CD14-positive monocyte (primary cell): ENCODE measurements around the gene PRKG2. TPM values are rescaled to one million over a fixed set of nuclear protein-coding genes. Genes with fewer than 3 reads are reported as not detected.

Experiments used
- DNase-seq, 3 donors: peaks; one replicate each; pipeline ENCODE4 v3.0.0-alpha.2; 2011 to 2022
- H2AFZ ChIP-seq: 2 replicates; pipeline ENCODE4 v1.6.0; 2012; ENCODE audit warnings: mild to moderate bottlenecking, low read depth, low read length, inconsistent platforms; ENCODE audit not compliant: insufficient read depth, poor library complexity, severe bottlenecking
- H3K27ac ChIP-seq, 2 donors: 1 replicate in 1 of 2; 2 replicates in 1 of 2; pipeline ENCODE4 v1.5.1; 2012 to 2013; ENCODE audit warnings: low read length in 2 of 2, control low read depth in 1 of 2, inconsistent platforms in 1 of 2, low read depth in 1 of 2, mild to moderate bottlenecking in 1 of 2
- H3K27me3 ChIP-seq, 2 donors: one replicate each; pipeline versions ENCODE4 v1.6.0 to v1.6.1; 2011 to 2013; ENCODE audit warnings: low read length in 2 of 2; ENCODE audit not compliant: control insufficient read depth in 2 of 2, insufficient read depth in 2 of 2
- H3K36me3 ChIP-seq, 2 donors: replicated peaks in 1 of 2; 1 replicate in 1 of 2; 2 replicates in 1 of 2; pipeline versions ENCODE4 v1.5.1 to v1.6.1; 2012 to 2013; ENCODE audit warnings: low read length in 2 of 2, control low read depth in 1 of 2, inconsistent platforms in 1 of 2, mild to moderate bottlenecking in 1 of 2; ENCODE audit not compliant: insufficient read depth in 2 of 2, control insufficient read depth in 1 of 2
- H3K4me1 ChIP-seq, 2 donors: 1 replicate in 1 of 2; 2 replicates in 1 of 2; pipeline versions ENCODE4 v1.5.1 to v1.6.1; 2012 to 2013; ENCODE audit warnings: low read length in 2 of 2, control low read depth in 1 of 2, inconsistent platforms in 1 of 2, mild to moderate bottlenecking in 1 of 2, moderate library complexity in 1 of 2; ENCODE audit not compliant: insufficient read depth in 2 of 2, control insufficient read depth in 1 of 2
- H3K4me2 ChIP-seq: replicated peaks from 2 replicates; pipeline ENCODE3; 2012; ENCODE audit warnings: low read length, moderate library complexity, mild to moderate bottlenecking; ENCODE audit not compliant: poor library complexity, severe bottlenecking; ENCODE audit errors: extremely low read depth
- H3K4me3 ChIP-seq, 3 experiments: fragments of 200-600 bp in 1 of 3; sonication (generic) in 1 of 3; replicated peaks in 1 of 3; 1 replicate in 2 of 3; 2 replicates in 1 of 3; pipeline ENCODE4 v1.5.1; 2011 to 2013; ENCODE audit warnings: low read length in 3 of 3, mild to moderate bottlenecking in 3 of 3, control low read depth in 2 of 3, low read depth in 2 of 3, inconsistent platforms in 1 of 3, moderate library complexity in 1 of 3
- H3K79me2 ChIP-seq: 2 replicates; pipeline ENCODE4 v1.6.0; 2012; ENCODE audit warnings: mild to moderate bottlenecking, control low read depth, inconsistent platforms, low read length, moderate library complexity; ENCODE audit not compliant: insufficient read depth
- H3K9ac ChIP-seq: 2 replicates; pipeline ENCODE4 v1.6.0; 2017; ENCODE audit warnings: low read length, mild to moderate bottlenecking; ENCODE audit not compliant: insufficient read depth, poor library complexity, severe bottlenecking
- H3K9me3 ChIP-seq, 2 donors: replicated peaks in 1 of 2; 1 replicate in 1 of 2; 2 replicates in 1 of 2; pipeline versions ENCODE4 v1.5.1 to v1.6.1; 2012 to 2013; ENCODE audit warnings: low read length in 2 of 2, control low read depth in 1 of 2; ENCODE audit not compliant: control insufficient read depth in 1 of 2, insufficient read depth in 1 of 2
- H4K20me1 ChIP-seq: 2 replicates; pipeline ENCODE4 v1.6.0; 2012; ENCODE audit warnings: mild to moderate bottlenecking, low read length, control low read depth, moderate library complexity; ENCODE audit not compliant: insufficient read depth
- H3K27ac Mint-ChIP-seq, 7 donors: one replicate each; pipeline ENCODE4 v1.8.0; 2020; ENCODE audit warnings: mild to moderate bottlenecking in 7 of 7, mixed read lengths in 7 of 7, moderate library complexity in 6 of 7, inconsistent platforms in 2 of 7
- H3K27me3 Mint-ChIP-seq, 3 donors: one replicate each; pipeline ENCODE4 v1.8.0; 2021 to 2022; ENCODE audit warnings: low read depth in 3 of 3, mild to moderate bottlenecking in 3 of 3, mixed read lengths in 3 of 3, moderate library complexity in 3 of 3, inconsistent platforms in 1 of 3
- H3K36me3 Mint-ChIP-seq, 2 donors: one replicate each; pipeline ENCODE4 v1.8.0; 2020; ENCODE audit warnings: mixed read lengths in 2 of 2, inconsistent platforms in 1 of 2, mild to moderate bottlenecking in 1 of 2
- H3K4me1 Mint-ChIP-seq: one replicate; pipeline ENCODE4 v1.8.0; 2020; ENCODE audit warnings: mild to moderate bottlenecking, mixed read lengths
- H3K4me3 Mint-ChIP-seq, 2 donors: one replicate each; pipeline ENCODE4 v1.8.0; 2020; ENCODE audit warnings: mild to moderate bottlenecking in 2 of 2, mixed read lengths in 2 of 2, moderate library complexity in 1 of 2
- H3K9me3 Mint-ChIP-seq, 7 donors: one replicate each; pipeline ENCODE4 v1.8.0; 2020 to 2022; ENCODE audit warnings: mixed read lengths in 7 of 7, mild to moderate bottlenecking in 6 of 7, moderate library complexity in 6 of 7, inconsistent platforms in 2 of 7
- WGBS: methylation state at CpG from one replicate; pipeline ENCODE4 v1.1.5; 2013; ENCODE audit warnings: missing lambda C conversion rate; ENCODE audit not compliant: insufficient coverage; 5-methylcytosine and 5-hydroxymethylcytosine counted together
- intact Hi-C, 2 donors: fragments of 100-400 bp; cut with micrococcal nuclease; formaldehyde crosslinking; loops; one replicate each; pipeline versions ENCODE4 v1.15.0 to v1.15.1; 2023
- polyA plus RNA-seq, 3 donors: library from polyadenylated mRNA; depleted of rRNA in 1 of 3; unstranded in 2 of 3; stranded (reverse) in 1 of 3; fragments of 300-500 nt in 2 of 3; fragments of >200 nt in 1 of 3; fragmentation: Illumina TruSeq in 2 of 3; gene quantifications; 1 replicate in 2 of 3; 2 replicates in 1 of 3; pipeline ENCODE4 v1.2.3, GENCODE V29; 2012 to 2021
- TF ChIP-seq, protein P1 (sequence below): fragments of 200-600 bp; IDR thresholded peaks from one replicate; pipeline ENCODE4 v1.8.0; 2022; ENCODE audit warnings: antibody characterized with exemption, mild to moderate bottlenecking

The PRKG2 gene
- polyA plus RNA-seq, 3 donors = 0.10 TPM; not detected in 2

DNA sequence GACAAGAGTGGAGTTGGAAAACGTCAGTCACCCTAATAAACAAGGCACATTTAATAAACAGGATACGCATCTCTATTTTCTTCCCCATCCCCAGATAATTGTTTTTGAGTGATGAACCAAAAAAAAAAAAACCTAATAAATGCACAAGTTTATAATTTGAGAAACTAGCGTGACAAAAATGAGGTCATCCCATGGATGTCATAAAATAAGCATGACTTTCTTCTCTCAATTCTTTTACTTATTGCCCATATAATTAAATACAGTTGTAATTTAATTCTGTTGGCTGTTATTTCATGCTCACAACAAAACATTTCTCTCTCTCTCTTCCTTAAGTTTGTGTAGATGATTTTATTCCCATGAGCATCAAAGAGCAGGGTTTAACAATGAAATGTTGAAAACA, 20.7 kb downstream of the PRKG2 start:
- no peaks in the 10 kb centered on the region for H4K20me1 ChIP-seq
- no peak overlapping the region for H3K4me3 Mint-ChIP-seq
- no peaks in the 10 kb centered on the region for H3K79me2 ChIP-seq
- no peak overlapping the region for H3K4me2 ChIP-seq
- H3K36me3 Mint-ChIP-seq = no peaks in the 10 kb centered on the region
- H3K27me3 Mint-ChIP-seq = peaks cover 0 to 1% (median 1%) of the 10 kb centered on the region in 3 donors
- WGBS = no CpG with 5 or more reads among the region's 3 CpGs
- H2AFZ ChIP-seq = no peak overlapping the region
- no peak overlapping the region for H3K27ac Mint-ChIP-seq
- no peak overlapping the region for H3K27ac ChIP-seq
- no peaks in the 10 kb centered on the region for H3K4me1 Mint-ChIP-seq
- H3K9me3 ChIP-seq = no peaks in the 10 kb centered on the region
- intact Hi-C loops = no loop called here
- H3K4me1 ChIP-seq = no peaks in the 10 kb centered on the region
- DNase-seq = no peak
- TF ChIP-seq, protein P1, sequence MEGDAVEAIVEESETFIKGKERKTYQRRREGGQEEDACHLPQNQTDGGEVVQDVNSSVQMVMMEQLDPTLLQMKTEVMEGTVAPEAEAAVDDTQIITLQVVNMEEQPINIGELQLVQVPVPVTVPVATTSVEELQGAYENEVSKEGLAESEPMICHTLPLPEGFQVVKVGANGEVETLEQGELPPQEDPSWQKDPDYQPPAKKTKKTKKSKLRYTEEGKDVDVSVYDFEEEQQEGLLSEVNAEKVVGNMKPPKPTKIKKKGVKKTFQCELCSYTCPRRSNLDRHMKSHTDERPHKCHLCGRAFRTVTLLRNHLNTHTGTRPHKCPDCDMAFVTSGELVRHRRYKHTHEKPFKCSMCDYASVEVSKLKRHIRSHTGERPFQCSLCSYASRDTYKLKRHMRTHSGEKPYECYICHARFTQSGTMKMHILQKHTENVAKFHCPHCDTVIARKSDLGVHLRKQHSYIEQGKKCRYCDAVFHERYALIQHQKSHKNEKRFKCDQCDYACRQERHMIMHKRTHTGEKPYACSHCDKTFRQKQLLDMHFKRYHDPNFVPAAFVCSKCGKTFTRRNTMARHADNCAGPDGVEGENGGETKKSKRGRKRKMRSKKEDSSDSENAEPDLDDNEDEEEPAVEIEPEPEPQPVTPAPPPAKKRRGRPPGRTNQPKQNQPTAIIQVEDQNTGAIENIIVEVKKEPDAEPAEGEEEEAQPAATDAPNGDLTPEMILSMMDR = no peak
- H3K27me3 ChIP-seq = no peaks in the 10 kb centered on the region
- H3K36me3 ChIP-seq = no peaks in the 10 kb centered on the region
- H3K9ac ChIP-seq = no peak overlapping the region
- peaks cover 0 to 2% (median 0%) of the 10 kb centered on the region in 7 donors for H3K9me3 Mint-ChIP-seq
- H3K4me3 ChIP-seq = no peak overlapping the region

DNA sequence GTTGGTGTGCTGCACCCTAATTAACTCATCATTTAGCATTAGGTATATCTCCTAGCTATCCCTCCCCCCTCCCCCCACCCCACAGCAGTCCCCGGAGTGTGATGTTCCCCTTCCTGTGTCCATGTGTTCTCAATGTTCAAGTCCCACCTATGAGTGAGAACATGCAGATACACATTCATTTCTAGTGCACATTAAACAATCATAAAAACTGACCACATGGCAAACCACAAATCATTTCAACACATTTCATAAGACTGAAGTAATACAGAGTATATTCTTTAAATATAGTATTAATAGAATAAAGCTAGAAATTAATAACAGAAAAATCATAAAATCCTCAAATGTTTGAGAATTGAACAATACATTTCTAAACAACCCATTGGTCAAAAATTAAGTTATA, 34.1 kb downstream of the PRKG2 start:
- no peaks in the 10 kb centered on the region for H4K20me1 ChIP-seq
- peaks cover 0 to 8% of the 10 kb centered on the region in 2 donors for H3K9me3 ChIP-seq
- peaks cover 3% of the 10 kb centered on the region for H3K4me1 Mint-ChIP-seq
- no peaks in the 10 kb centered on the region for H3K36me3 ChIP-seq
- H3K9ac ChIP-seq = no peak overlapping the region
- H3K27ac ChIP-seq = no peak overlapping the region
- no peaks in the 10 kb centered on the region for H3K27me3 ChIP-seq
- H2AFZ ChIP-seq = no peak overlapping the region
- no peaks in the 10 kb centered on the region for H3K79me2 ChIP-seq
- H3K4me3 ChIP-seq = no peak overlapping the region
- DNase-seq = no peak
- intact Hi-C loops = no loop called here
- TF ChIP-seq, protein P1 = no peak
- no peak overlapping the region for H3K4me2 ChIP-seq
- H3K36me3 Mint-ChIP-seq = no peaks in the 10 kb centered on the region
- H3K27me3 Mint-ChIP-seq = no peaks in the 10 kb centered on the region
- no peaks in the 10 kb centered on the region for H3K4me1 ChIP-seq
- H3K9me3 Mint-ChIP-seq = peaks cover 3 to 18% (median 9%) of the 10 kb centered on the region in 7 donors
- no peak overlapping the region for H3K27ac Mint-ChIP-seq
- WGBS = 0% methylated on average over 1 of the region's 1 CpG
- H3K4me3 Mint-ChIP-seq = no peak overlapping the region
